ENCODE results near the gene RFLNA.
A peak's percentile ranks its signal among the peaks of the same experiment; 100 is the strongest.

Gene RFLNA

GRCh38 chr12:124356221-124356620, 61.3 kb downstream of the RFLNA start:
- peaks cover 76% of the 10 kb centered on the region for H3K36me3 ChIP-seq
- H3K4me3 ChIP-seq (ENCODE audit: low read depth, low read length), result no peak overlapping the region
- peaks cover 22% of the 10 kb centered on the region for H3K4me1 ChIP-seq
- H3K27me3 ChIP-seq, result no peaks in the 10 kb centered on the region
- no peaks in the 10 kb centered on the region for H3K9me3 ChIP-seq
- no peak for TF ChIP-seq CTCF (IDR thresholded peaks at IDR 0.05; ENCODE audit: low read depth, low read length)
- no peak for DNase-seq

GRCh38 chr12:124357616-124358015, 62.7 kb downstream of the RFLNA start:
- Histone ChIP-seq H3K9me3 (no peaks in the 10 kb centered on the region), H3K27me3 (no peaks in the 10 kb centered on the region), H3K4me3 (ENCODE audit: low read depth, low read length) (no peak overlapping the region), H3K4me1 (peaks cover 22% of the 10 kb centered on the region), H3K36me3 (peaks cover 73% of the 10 kb centered on the region)
- no peak for TF ChIP-seq CTCF (IDR thresholded peaks at IDR 0.05; ENCODE audit: low read depth, low read length)
- no peak for DNase-seq

- H3K27me3 ChIP-seq, result no peaks in the 10 kb centered on the region
- peaks cover 64% of the 10 kb centered on the region for H3K36me3 ChIP-seq
- H3K4me1 ChIP-seq, result peaks cover 15% of the 10 kb centered on the region
- no peak for TF ChIP-seq CTCF (IDR thresholded peaks at IDR 0.05; ENCODE audit: low read depth, low read length)
- no peak overlapping the region for H3K4me3 ChIP-seq (ENCODE audit: low read depth, low read length)
- H3K9me3 ChIP-seq, result no peaks in the 10 kb centered on the region
- DNase-seq, result no peak
These were observed 63.7 kb downstream of the RFLNA start for GRCh38 chr12:124358572-124358971.

GRCh38 chr12:124359671-124360581, 65.0 kb downstream of the RFLNA start:
- DNase-seq, result peak; percentile 89
- Histone ChIP-seq H3K4me1 (peaks cover 15% of the 10 kb centered on the region), H3K36me3 (peaks cover 50% of the 10 kb centered on the region), H3K4me3 (ENCODE audit: low read depth, low read length) (no peak overlapping the region; the same call in 1 of the 2 replicates), H3K9me3 (no peaks in the 10 kb centered on the region), H3K27me3 (no peaks in the 10 kb centered on the region)
- TF ChIP-seq CTCF (IDR thresholded peaks at IDR 0.05; ENCODE audit: low read depth, low read length), result no peak

- TF ChIP-seq CTCF (IDR thresholded peaks at IDR 0.05; ENCODE audit: low read depth, low read length), result no peak
- no peaks in the 10 kb centered on the region for H3K27me3 ChIP-seq
- no peak overlapping the region for H3K4me3 ChIP-seq (ENCODE audit: low read depth, low read length)
- DNase-seq, result no peak
- peaks cover 15% of the 10 kb centered on the region for H3K4me1 ChIP-seq
- peaks cover 45% of the 10 kb centered on the region for H3K36me3 ChIP-seq
- no peaks in the 10 kb centered on the region for H3K9me3 ChIP-seq
These were observed 66.4 kb downstream of the RFLNA start for GRCh38 chr12:124361074-124361970.
